HepG2 (cell line): Measurements from ENCODE around the gene XPC. TPM values are rescaled to one million over a fixed set of nuclear protein-coding genes. Genes with fewer than 3 reads are reported as not detected.
"Not testable (repeated sequence)": the region's sequence is repeated elsewhere in the genome, so short reads cannot be mapped to it uniquely, and the experiment has no call there.

Experiments
- ATAC-seq: fragments of 200-7000 bp; cut with Tn5 transposase; 3 replicates; pipeline ENCODE4 v1.9.1; 2020; ENCODE audit warnings: mild to moderate bottlenecking, moderate library complexity
- BruUV-seq: library from RNA; stranded (reverse); fragments of 400-500 nt; replicated peaks from 2 replicates; lab custom pipeline; 2021; lab: Mats Ljungman, UMichigan
- CTCF ChIA-PET: fragments of 300-600 bp; formaldehyde crosslinking; extraction: SDS; loops from one replicate; lab custom pipeline; 2021; ENCODE audit warnings: low total read pairs, inconsistent platforms, low intra/inter-chr PET ratio; lab: Yijun Ruan, JAX
- POLR2A ChIA-PET: fragments of 350-600 bp; sonication (Branson Sonifier 250); formaldehyde crosslinking; loops from one replicate; lab custom pipeline; 2020; ENCODE audit warnings: antibody characterized with exemption, inconsistent platforms; lab: Yijun Ruan, JAX
- DNase-seq: peaks from one replicate; pipeline ENCODE4 v3.0.0-alpha.2; 2015; ENCODE audit warnings: low spot score
- FAIRE-seq: peaks from 3 replicates; lab custom pipeline; 2011; peaks lifted over from hg19 to GRCh38; lab: Jason Lieb, UNC
- H2AFZ ChIP-seq: one replicate; pipeline ENCODE4 v1.6.1; 2011; ENCODE audit warnings: low read length, inconsistent platforms
- H3K27ac ChIP-seq: fragments of 300-600 bp; 3 replicates; pipeline ENCODE4 v1.8.0; 2011; ENCODE audit warnings: mixed run types, mild to moderate bottlenecking, mixed read lengths, low read length, inconsistent platforms; ENCODE audit not compliant: insufficient read depth; ENCODE audit errors: extremely low read length
- H3K27me3 ChIP-seq, 2 experiments: fragments of 200-600 bp in 1 of 2; 2 replicates in 1 of 2; 3 replicates in 1 of 2; pipeline versions ENCODE4 v1.6.0 to v1.8.0; 2011; ENCODE audit warnings: low read length in 2 of 2, mild to moderate bottlenecking in 2 of 2, moderate library complexity in 2 of 2, inconsistent platforms in 1 of 2; ENCODE audit not compliant: insufficient read depth in 2 of 2, control insufficient read depth in 1 of 2
- H3K36me3 ChIP-seq, 2 experiments: fragments of 200-600 bp in 1 of 2; replicated peaks in 1 of 2; 2 replicates in 1 of 2; 3 replicates in 1 of 2; pipeline versions ENCODE4 v1.5.1 to v1.8.0; 2011; ENCODE audit warnings: low read length in 2 of 2, inconsistent platforms in 1 of 2; ENCODE audit not compliant: insufficient read depth in 2 of 2, control insufficient read depth in 1 of 2
- H3K4me1 ChIP-seq: 2 replicates; pipeline ENCODE4 v1.5.1; 2012; ENCODE audit warnings: low read length, inconsistent platforms; ENCODE audit not compliant: insufficient read depth
- H3K4me2 ChIP-seq: 2 replicates; pipeline ENCODE4 v1.6.0; 2011; ENCODE audit warnings: low read depth, low read length, inconsistent platforms
- H3K4me3 ChIP-seq, 3 experiments: fragments of 200-600 bp in 1 of 3; sonication (generic), shearing (Covaris generic) in 1 of 3; replicated peaks in 1 of 3; 2 replicates each; pipeline ENCODE4 v1.5.1; 2011 to 2016; ENCODE audit warnings: low read length in 3 of 3, inconsistent platforms in 2 of 3, low read depth in 2 of 3, mild to moderate bottlenecking in 2 of 3, control low read depth in 1 of 3, mixed read lengths in 1 of 3; ENCODE audit not compliant: insufficient read depth in 1 of 3
- H3K79me2 ChIP-seq: one replicate; pipeline ENCODE4 v1.6.1; 2011; ENCODE audit warnings: low read length, inconsistent platforms; ENCODE audit not compliant: insufficient read depth
- H3K9ac ChIP-seq: 2 replicates; pipeline ENCODE4 v1.6.0; 2011; ENCODE audit warnings: mild to moderate bottlenecking, low read depth, low read length, inconsistent platforms; ENCODE audit not compliant: insufficient read depth
- H3K9me3 ChIP-seq: 2 replicates; pipeline ENCODE4 v1.5.1; 2012; ENCODE audit warnings: mild to moderate bottlenecking, low read length
- H4K20me1 ChIP-seq: 2 replicates; pipeline ENCODE4 v1.6.0; 2011; ENCODE audit warnings: inconsistent platforms, mild to moderate bottlenecking, low read length, moderate library complexity; ENCODE audit not compliant: insufficient read depth
- EED ChIP-seq: sonication (generic); formaldehyde crosslinking; IDR thresholded peaks from 2 replicates; pipeline ENCODE4 v1.5.0; 2020; ENCODE audit warnings: mild to moderate bottlenecking, missing genetic modification reagents
- ELF3 ChIP-seq: IDR thresholded peaks from 2 replicates; pipeline ENCODE4 v1.6.1; 2016; ENCODE audit warnings: missing genetic modification reagents, missing compliant biosample characterization
- PHF21A ChIP-seq: sonication (generic); formaldehyde crosslinking; IDR thresholded peaks from 2 replicates; pipeline ENCODE4 v1.5.0; 2020; ENCODE audit warnings: mild to moderate bottlenecking, missing genetic modification reagents
- REL ChIP-seq: sonication (generic); formaldehyde crosslinking; conservative IDR thresholded peaks from 2 replicates; pipeline ENCODE4 v1.8.0; 2022; ENCODE audit warnings: mild to moderate bottlenecking, missing genetic modification reagents, moderate library complexity
- SRSF4 ChIP-seq: fragments of 200-400 bp; formaldehyde crosslinking; IDR thresholded peaks from one replicate; pipeline ENCODE4 v1.6.1; 2018; ENCODE audit warnings: mild to moderate bottlenecking, low read depth, low read length, moderate library complexity; ENCODE audit not compliant: poor library complexity, severe bottlenecking
- ZC3H13 ChIP-seq: sonication (generic); formaldehyde crosslinking; IDR thresholded peaks from 2 replicates; pipeline ENCODE4 v1.8.1; 2023; ENCODE audit warnings: mild to moderate bottlenecking, missing genetic modification reagents, moderate library complexity
- ZNF337 ChIP-seq: sonication (generic); formaldehyde crosslinking; IDR thresholded peaks from 2 replicates; pipeline ENCODE4 v1.5.1; 2020; ENCODE audit warnings: missing genetic modification reagents, low read depth, mild to moderate bottlenecking, borderline replicate concordance
- ZNF558 ChIP-seq: sonication (generic); formaldehyde crosslinking; IDR thresholded peaks from 2 replicates; pipeline ENCODE4 v1.9.0; 2022; ENCODE audit warnings: mild to moderate bottlenecking, missing genetic modification reagents, borderline replicate concordance
- whole genome bisulfite sequencing: methylation state at CpG from one replicate; pipeline ENCODE4 v1.1.6; 2017; ENCODE audit warnings: low lambda C conversion rate; 5-methylcytosine and 5-hydroxymethylcytosine counted together
- in situ Hi-C: cut with HindIII; loops from 2 replicates; pipeline ENCODE4 v1.10.0; 2017; ENCODE audit warnings: low pct_unique_long_range_greater_than_20kb; ENCODE audit not compliant: extremely low pct_ligation_motif_present
- intact Hi-C: fragments of 100-400 bp; cut with micrococcal nuclease; formaldehyde crosslinking; loops from one replicate; pipeline ENCODE4 v1.10.0; 2022; ENCODE audit not compliant: unreplicated experiment
- polyA plus RNA-seq, 8 experiments: library from polyadenylated mRNA; depleted of rRNA in 3 of 8; stranded (reverse) in 7 of 8; unstranded in 1 of 8; fragments of >200 nt; fragmentation: Illumina TruSeq in 4 of 8; extraction: Trizol in 4 of 8; gene quantifications; 2 replicates each; pipeline versions ENCODE4 v1.2.1 to v1.2.3, GENCODE V29; 2011 to 2016; ENCODE audit warnings: low read depth in 4 of 8, missing spikeins in 1 of 8, mixed read lengths in 1 of 8; ENCODE audit not compliant: insufficient read depth in 1 of 8
- total RNA-seq, 5 experiments: library from RNA; depleted of rRNA; stranded (reverse); fragments of >200 nt; fragmentation: Illumina TruSeq; extraction: Trizol; gene quantifications; 2 replicates each; pipeline ENCODE4 v1.2.3, GENCODE V29; 2016; ENCODE audit warnings: low read depth in 1 of 5
- TF ChIP-seq, protein P1 (sequence below): sonication (generic); formaldehyde crosslinking; IDR thresholded peaks from 2 replicates; pipeline ENCODE4 v1.4.0; 2020; ENCODE audit warnings: mild to moderate bottlenecking, missing genetic modification reagents
- TF ChIP-seq, protein P2 (sequence below): sonication (generic); formaldehyde crosslinking; conservative IDR thresholded peaks from 2 replicates; pipeline ENCODE4 v1.8.0; 2022; ENCODE audit warnings: missing genetic modification reagents

Gene XPC
- total and polyA plus RNA-seq, 2 of the 13 experiments (the other 11 are each of a cell fraction or from before 2014, with no cell fraction given) = 9.4 to 24.1 TPM

GRCh38 chr3:14226351-14226750 is 48.0 kb upstream of the XPC start:
- H3K27me3 ChIP-seq, ATAC-seq, DNase-seq, H3K79me2 ChIP-seq, H3K27ac ChIP-seq, BruUV-seq, H3K4me2 ChIP-seq, H2AFZ ChIP-seq, H3K9me3 ChIP-seq, H3K9ac ChIP-seq, in situ Hi-C loops, FAIRE-seq, POLR2A ChIA-PET, H3K36me3 ChIP-seq, H3K4me3 ChIP-seq, H4K20me1 ChIP-seq, CTCF ChIA-PET, intact Hi-C loops: not testable (repeated sequence)
- H3K4me1 ChIP-seq = peaks cover 27% of the 10 kb centered on the region
- WGBS = 0% methylated on average over 3 of the region's 3 CpGs

DNA sequence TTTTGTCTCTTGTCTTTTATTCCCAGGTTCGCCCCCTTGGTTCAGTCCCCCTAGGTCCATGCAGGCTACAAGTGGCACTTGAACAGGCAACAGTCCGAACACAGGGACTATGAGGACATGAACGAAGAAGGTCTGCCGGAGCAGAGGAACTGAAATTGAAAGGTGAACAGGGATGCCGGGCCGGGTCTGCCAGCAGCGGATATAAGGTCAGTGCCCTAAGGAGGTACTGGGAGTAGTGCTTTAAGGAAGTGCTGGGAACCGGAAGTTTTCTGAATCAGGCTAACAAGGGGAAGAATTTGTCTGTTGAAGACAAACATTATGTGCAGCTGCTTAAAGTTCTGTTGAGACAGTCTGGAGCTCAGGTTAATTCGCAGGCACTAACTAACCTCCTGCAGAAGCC is 47.0 kb upstream of the XPC start:
- no peak for FAIRE-seq
- in situ Hi-C loops = no loop called here
- intact Hi-C loops = no loop called here
- Histone ChIP-seq H3K9ac (no peak overlapping the region), H3K9me3 (no peaks in the 10 kb centered on the region), H3K4me1 (peaks cover 27% of the 10 kb centered on the region), H3K4me2 (no peak overlapping the region), H3K27ac (no peak overlapping the region), H3K36me3 (no peaks in the 10 kb centered on the region), H2AFZ (no peak overlapping the region), H3K79me2 (no peaks in the 10 kb centered on the region), H3K4me3 (no peak overlapping the region), H4K20me1 (no peaks in the 10 kb centered on the region), H3K27me3 (peaks cover 0 to 3% of the 10 kb centered on the region in 2 experiments; a peak in 1 of 5 replicates)
- ChIA-PET POLR2A (no interaction called here), CTCF (no interaction called here)
- DNase-seq = no peak
- no TSS peak for BruUV-seq
- ATAC-seq = no peak
- 30% methylated on average over 9 of the region's 9 CpGs for WGBS
- TF ChIP-seq PHF21A (CRISPR knock-in tag) = no peak
- no peak for TF ChIP-seq SRSF4
- TF ChIP-seq, protein P1, sequence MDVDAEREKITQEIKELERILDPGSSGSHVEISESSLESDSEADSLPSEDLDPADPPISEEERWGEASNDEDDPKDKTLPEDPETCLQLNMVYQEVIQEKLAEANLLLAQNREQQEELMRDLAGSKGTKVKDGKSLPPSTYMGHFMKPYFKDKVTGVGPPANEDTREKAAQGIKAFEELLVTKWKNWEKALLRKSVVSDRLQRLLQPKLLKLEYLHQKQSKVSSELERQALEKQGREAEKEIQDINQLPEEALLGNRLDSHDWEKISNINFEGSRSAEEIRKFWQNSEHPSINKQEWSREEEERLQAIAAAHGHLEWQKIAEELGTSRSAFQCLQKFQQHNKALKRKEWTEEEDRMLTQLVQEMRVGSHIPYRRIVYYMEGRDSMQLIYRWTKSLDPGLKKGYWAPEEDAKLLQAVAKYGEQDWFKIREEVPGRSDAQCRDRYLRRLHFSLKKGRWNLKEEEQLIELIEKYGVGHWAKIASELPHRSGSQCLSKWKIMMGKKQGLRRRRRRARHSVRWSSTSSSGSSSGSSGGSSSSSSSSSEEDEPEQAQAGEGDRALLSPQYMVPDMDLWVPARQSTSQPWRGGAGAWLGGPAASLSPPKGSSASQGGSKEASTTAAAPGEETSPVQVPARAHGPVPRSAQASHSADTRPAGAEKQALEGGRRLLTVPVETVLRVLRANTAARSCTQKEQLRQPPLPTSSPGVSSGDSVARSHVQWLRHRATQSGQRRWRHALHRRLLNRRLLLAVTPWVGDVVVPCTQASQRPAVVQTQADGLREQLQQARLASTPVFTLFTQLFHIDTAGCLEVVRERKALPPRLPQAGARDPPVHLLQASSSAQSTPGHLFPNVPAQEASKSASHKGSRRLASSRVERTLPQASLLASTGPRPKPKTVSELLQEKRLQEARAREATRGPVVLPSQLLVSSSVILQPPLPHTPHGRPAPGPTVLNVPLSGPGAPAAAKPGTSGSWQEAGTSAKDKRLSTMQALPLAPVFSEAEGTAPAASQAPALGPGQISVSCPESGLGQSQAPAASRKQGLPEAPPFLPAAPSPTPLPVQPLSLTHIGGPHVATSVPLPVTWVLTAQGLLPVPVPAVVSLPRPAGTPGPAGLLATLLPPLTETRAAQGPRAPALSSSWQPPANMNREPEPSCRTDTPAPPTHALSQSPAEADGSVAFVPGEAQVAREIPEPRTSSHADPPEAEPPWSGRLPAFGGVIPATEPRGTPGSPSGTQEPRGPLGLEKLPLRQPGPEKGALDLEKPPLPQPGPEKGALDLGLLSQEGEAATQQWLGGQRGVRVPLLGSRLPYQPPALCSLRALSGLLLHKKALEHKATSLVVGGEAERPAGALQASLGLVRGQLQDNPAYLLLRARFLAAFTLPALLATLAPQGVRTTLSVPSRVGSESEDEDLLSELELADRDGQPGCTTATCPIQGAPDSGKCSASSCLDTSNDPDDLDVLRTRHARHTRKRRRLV = no peak
- TF ChIP-seq, protein P2, sequence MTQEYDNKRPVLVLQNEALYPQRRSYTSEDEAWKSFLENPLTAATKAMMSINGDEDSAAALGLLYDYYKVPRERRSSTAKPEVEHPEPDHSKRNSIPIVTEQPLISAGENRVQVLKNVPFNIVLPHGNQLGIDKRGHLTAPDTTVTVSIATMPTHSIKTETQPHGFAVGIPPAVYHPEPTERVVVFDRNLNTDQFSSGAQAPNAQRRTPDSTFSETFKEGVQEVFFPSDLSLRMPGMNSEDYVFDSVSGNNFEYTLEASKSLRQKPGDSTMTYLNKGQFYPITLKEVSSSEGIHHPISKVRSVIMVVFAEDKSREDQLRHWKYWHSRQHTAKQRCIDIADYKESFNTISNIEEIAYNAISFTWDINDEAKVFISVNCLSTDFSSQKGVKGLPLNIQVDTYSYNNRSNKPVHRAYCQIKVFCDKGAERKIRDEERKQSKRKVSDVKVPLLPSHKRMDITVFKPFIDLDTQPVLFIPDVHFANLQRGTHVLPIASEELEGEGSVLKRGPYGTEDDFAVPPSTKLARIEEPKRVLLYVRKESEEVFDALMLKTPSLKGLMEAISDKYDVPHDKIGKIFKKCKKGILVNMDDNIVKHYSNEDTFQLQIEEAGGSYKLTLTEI (CRISPR knock-in tag) = no peak
- no peak for TF ChIP-seq REL
- no peak for TF ChIP-seq EED (CRISPR knock-in tag)
- TF ChIP-seq ELF3 (CRISPR knock-in tag) = no peak
- TF ChIP-seq ZNF558 = no peak
- TF ChIP-seq ZC3H13 (CRISPR knock-in tag) = no peak
- TF ChIP-seq ZNF337 = no peak
